Measurements from ENCODE around the gene GCGR. TPM values are rescaled to one million over a fixed set of nuclear protein-coding genes. Genes with fewer than 3 reads are reported as not detected.
A peak's percentile ranks its signal among the peaks of the same experiment; 100 is the strongest.

The GCGR gene
- total and polyA plus RNA-seq, 2 of the 13 experiments (the other 11 are each of a cell fraction or from before 2014, with no cell fraction given) = 0.04 to 0.13 TPM

DNA sequence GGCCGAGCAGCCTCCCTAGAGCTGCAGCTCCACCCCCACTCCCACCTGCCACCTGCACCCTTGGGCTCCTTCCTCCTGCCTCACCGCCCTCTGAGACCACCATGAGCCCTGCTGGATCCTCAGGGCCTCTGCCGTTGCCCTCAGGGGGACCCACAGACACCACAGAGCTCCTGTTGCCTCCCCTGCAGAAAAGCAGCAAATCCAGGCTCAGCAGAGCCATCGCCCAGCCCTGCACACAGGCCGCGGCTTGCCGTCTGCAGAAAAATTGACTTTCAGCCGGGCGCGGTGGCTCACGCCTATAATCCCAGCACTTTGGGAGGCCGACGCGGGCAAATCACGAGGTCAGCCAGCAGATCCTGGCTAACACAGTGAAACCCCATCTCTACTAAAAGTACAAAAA, 37.9 kb downstream of the GCGR start (continued):
- TF ChIP-seq ZNF225 (CRISPR knock-in tag; IDR thresholded peaks at IDR 0.05) (no peak), ZNF839 (CRISPR knock-in tag; IDR thresholded peaks at IDR 0.05; ENCODE audit: borderline replicate concordance) (0 out of 2 replicates have a peak, but pooled peaks have one; percentile 53), ZIK1 (CRISPR knock-in tag; IDR thresholded peaks at IDR 0.05; ENCODE audit: borderline replicate concordance, low read depth) (no peak; the same call in none of the 2 replicates), THAP9 (CRISPR knock-in tag; IDR thresholded peaks at IDR 0.05; ENCODE audit: borderline replicate concordance) (no peak), ZFP90 (CRISPR knock-in tag; IDR thresholded peaks at IDR 0.05; ENCODE audit: borderline replicate concordance) (no peak), CBX1 (IDR thresholded peaks at IDR 0.05; ENCODE audit: low read depth) (no peak), ZNF484 (CRISPR knock-in tag; IDR thresholded peaks at IDR 0.05; ENCODE audit: borderline replicate concordance, low read depth) (no peak), KLF12 (CRISPR knock-in tag; IDR thresholded peaks at IDR 0.05; ENCODE audit: borderline replicate concordance) (no peak), BRD4 (CRISPR knock-in tag; IDR thresholded peaks at IDR 0.05) (no peak), AKAP8 (CRISPR knock-in tag; IDR thresholded peaks at IDR 0.05) (0 out of 2 replicates have a peak, but pooled peaks have one; percentile 4), RBFOX2 (IDR thresholded peaks at IDR 0.05; ENCODE audit: low read depth, low read length) (0 out of 2 replicates have a peak, but pooled peaks have one; percentile 8)
- TF ChIP-seq, protein P1, sequence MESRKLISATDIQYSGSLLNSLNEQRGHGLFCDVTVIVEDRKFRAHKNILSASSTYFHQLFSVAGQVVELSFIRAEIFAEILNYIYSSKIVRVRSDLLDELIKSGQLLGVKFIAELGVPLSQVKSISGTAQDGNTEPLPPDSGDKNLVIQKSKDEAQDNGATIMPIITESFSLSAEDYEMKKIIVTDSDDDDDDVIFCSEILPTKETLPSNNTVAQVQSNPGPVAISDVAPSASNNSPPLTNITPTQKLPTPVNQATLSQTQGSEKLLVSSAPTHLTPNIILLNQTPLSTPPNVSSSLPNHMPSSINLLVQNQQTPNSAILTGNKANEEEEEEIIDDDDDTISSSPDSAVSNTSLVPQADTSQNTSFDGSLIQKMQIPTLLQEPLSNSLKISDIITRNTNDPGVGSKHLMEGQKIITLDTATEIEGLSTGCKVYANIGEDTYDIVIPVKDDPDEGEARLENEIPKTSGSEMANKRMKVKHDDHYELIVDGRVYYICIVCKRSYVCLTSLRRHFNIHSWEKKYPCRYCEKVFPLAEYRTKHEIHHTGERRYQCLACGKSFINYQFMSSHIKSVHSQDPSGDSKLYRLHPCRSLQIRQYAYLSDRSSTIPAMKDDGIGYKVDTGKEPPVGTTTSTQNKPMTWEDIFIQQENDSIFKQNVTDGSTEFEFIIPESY (CRISPR knock-in tag; IDR thresholded peaks at IDR 0.05) = peak; percentile 22; the same call in 1 of the 2 replicates
- TF ChIP-seq, protein P2, sequence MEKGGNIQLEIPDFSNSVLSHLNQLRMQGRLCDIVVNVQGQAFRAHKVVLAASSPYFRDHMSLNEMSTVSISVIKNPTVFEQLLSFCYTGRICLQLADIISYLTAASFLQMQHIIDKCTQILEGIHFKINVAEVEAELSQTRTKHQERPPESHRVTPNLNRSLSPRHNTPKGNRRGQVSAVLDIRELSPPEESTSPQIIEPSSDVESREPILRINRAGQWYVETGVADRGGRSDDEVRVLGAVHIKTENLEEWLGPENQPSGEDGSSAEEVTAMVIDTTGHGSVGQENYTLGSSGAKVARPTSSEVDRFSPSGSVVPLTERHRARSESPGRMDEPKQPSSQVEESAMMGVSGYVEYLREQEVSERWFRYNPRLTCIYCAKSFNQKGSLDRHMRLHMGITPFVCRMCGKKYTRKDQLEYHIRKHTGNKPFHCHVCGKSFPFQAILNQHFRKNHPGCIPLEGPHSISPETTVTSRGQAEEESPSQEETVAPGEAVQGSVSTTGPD (CRISPR knock-in tag; IDR thresholded peaks at IDR 0.05) = no peak

Measured in HepG2 (cell line).